Liver (tissue), 9 donors: ENCODE data around the gene CSTA. TPM values are rescaled to one million over a fixed set of nuclear protein-coding genes. Genes with fewer than 3 reads are reported as not detected.
A peak's percentile ranks its signal among the peaks of the same experiment; 100 is the strongest.

Source experiments
- DNase-seq: peaks from one replicate; pipeline ENCODE4 v3.0.0-alpha.2; 2017; ENCODE audit warnings: low spot score
- H3K27ac ChIP-seq, 2 donors: one replicate each; pipeline ENCODE4 v1.7.0; 2013; ENCODE audit warnings: inconsistent platforms in 2 of 2, low read length in 2 of 2, control low read depth in 1 of 2, low read depth in 1 of 2, mild to moderate bottlenecking in 1 of 2
- H3K27me3 ChIP-seq, 4 donors: one replicate each; pipeline versions ENCODE4 v1.6.1 to v1.7.0; 2013; ENCODE audit warnings: low read length in 3 of 4, inconsistent platforms in 1 of 4, mild to moderate bottlenecking in 1 of 4, moderate library complexity in 1 of 4; ENCODE audit not compliant: control insufficient read depth in 4 of 4, insufficient read depth in 4 of 4
- H3K36me3 ChIP-seq, 4 donors: one replicate each; pipeline versions ENCODE4 v1.6.1 to v1.7.0; 2013; ENCODE audit warnings: low read length in 3 of 4, mild to moderate bottlenecking in 3 of 4, low read depth in 1 of 4, moderate library complexity in 1 of 4; ENCODE audit not compliant: control insufficient read depth in 4 of 4, insufficient read depth in 3 of 4
- H3K4me1 ChIP-seq, 4 donors: one replicate each; pipeline versions ENCODE4 v1.6.1 to v1.7.0; 2013; ENCODE audit warnings: low read length in 3 of 4, mild to moderate bottlenecking in 3 of 4, moderate library complexity in 1 of 4; ENCODE audit not compliant: control insufficient read depth in 4 of 4, insufficient read depth in 4 of 4
- H3K4me3 ChIP-seq, 3 donors: one replicate each; pipeline versions ENCODE4 v1.6.1 to v1.7.0; 2013; ENCODE audit warnings: low read length in 3 of 3, control low read depth in 1 of 3, low read depth in 1 of 3, mild to moderate bottlenecking in 1 of 3
- H3K9ac ChIP-seq, 2 donors: one replicate each; pipeline ENCODE4 v1.7.0; 2013; ENCODE audit warnings: low read length in 2 of 2, mild to moderate bottlenecking in 2 of 2, moderate library complexity in 2 of 2, control low read depth in 1 of 2, low read depth in 1 of 2
- H3K9me3 ChIP-seq, 4 donors: one replicate each; pipeline versions ENCODE4 v1.6.1 to v1.7.0; 2013; ENCODE audit warnings: low read length in 3 of 4; ENCODE audit not compliant: control insufficient read depth in 4 of 4
- EGR1 ChIP-seq, 2 donors: IDR thresholded peaks; 2 replicates each; pipeline ENCODE4 v1.6.1; 2016 to 2018; ENCODE audit warnings: antibody characterized with exemption in 2 of 2, low read depth in 2 of 2
- FOXA1 ChIP-seq: IDR thresholded peaks from 2 replicates; pipeline ENCODE4 v1.6.1; 2016; ENCODE audit warnings: antibody characterized with exemption
- FOXA2 ChIP-seq: IDR thresholded peaks from 2 replicates; pipeline ENCODE4 v1.6.1; 2016; ENCODE audit warnings: antibody characterized with exemption
- GABPA ChIP-seq, 2 donors: IDR thresholded peaks in 1 of 2; conservative IDR thresholded peaks in 1 of 2; 2 replicates each; pipeline ENCODE4 v1.6.1; 2016; ENCODE audit warnings: antibody characterized with exemption in 2 of 2, mild to moderate bottlenecking in 1 of 2, moderate library complexity in 1 of 2
- HNF4A ChIP-seq, 2 donors: conservative IDR thresholded peaks; 2 replicates each; pipeline ENCODE4 v1.6.1; 2016; ENCODE audit warnings: antibody characterized with exemption in 2 of 2, mild to moderate bottlenecking in 2 of 2
- HNF4G ChIP-seq: IDR thresholded peaks from 2 replicates; pipeline ENCODE4 v1.6.1; 2016; ENCODE audit warnings: antibody characterized with exemption
- JUND ChIP-seq, 2 donors: IDR thresholded peaks; 2 replicates each; pipeline ENCODE4 v1.6.1; 2016; ENCODE audit warnings: antibody characterized with exemption in 2 of 2
- NR2F2 ChIP-seq: IDR thresholded peaks from 2 replicates; pipeline ENCODE4 v1.6.1; 2016; ENCODE audit warnings: antibody characterized with exemption
- RAD21 ChIP-seq, 2 donors: IDR thresholded peaks; 2 replicates each; pipeline ENCODE4 v1.6.1; 2016; ENCODE audit warnings: antibody characterized with exemption in 2 of 2, mild to moderate bottlenecking in 2 of 2
- RXRA ChIP-seq, 2 donors: IDR thresholded peaks; 2 replicates each; pipeline ENCODE4 v1.6.1; 2017 to 2018; ENCODE audit warnings: antibody characterized with exemption in 2 of 2, mild to moderate bottlenecking in 1 of 2
- SP1 ChIP-seq: IDR thresholded peaks from 2 replicates; pipeline ENCODE4 v1.6.1; 2018; ENCODE audit warnings: antibody characterized with exemption, mild to moderate bottlenecking
- TAF1 ChIP-seq: conservative IDR thresholded peaks from 2 replicates; pipeline ENCODE4 v1.6.1; 2016; ENCODE audit warnings: antibody characterized with exemption, mild to moderate bottlenecking
- YY1 ChIP-seq: IDR thresholded peaks from 2 replicates; pipeline ENCODE4 v1.6.1; 2016; ENCODE audit warnings: antibody characterized with exemption, mild to moderate bottlenecking
- ZBTB33 ChIP-seq: IDR thresholded peaks from 2 replicates; pipeline ENCODE4 v1.6.1; 2016; ENCODE audit warnings: antibody characterized with exemption
- WGBS: extraction: QIAGEN DNeasy Blood & Tissue Kit; methylation state at CpG from one replicate; pipeline ENCODE4 v1.1.7; 2013; 5-methylcytosine and 5-hydroxymethylcytosine counted together
- polyA plus RNA-seq, 2 donors: library from polyadenylated mRNA; stranded (reverse) in 1 of 2; unstranded in 1 of 2; fragments of 200-250 nt in 1 of 2; fragments of >200 nt in 1 of 2; fragmentation: Nextera tagmentation in 1 of 2; extraction: Ambion mirVana in 1 of 2; gene quantifications; one replicate each; pipeline versions ENCODE4 v1.2.1 to v1.2.3, GENCODE V29; 2013 to 2015
- total RNA-seq, 2 donors: library from RNA; depleted of rRNA; stranded (reverse); fragments of >200 nt; gene quantifications; one replicate each; pipeline ENCODE4 v1.2.3, GENCODE V29; 2014
- TF ChIP-seq, protein P1 (sequence below): IDR thresholded peaks from 2 replicates; pipeline ENCODE4 v1.6.1; 2016; ENCODE audit warnings: antibody characterized with exemption
- TF ChIP-seq, protein P2 (sequence below): IDR thresholded peaks from 2 replicates; pipeline ENCODE4 v1.6.1; 2016; ENCODE audit warnings: antibody characterized with exemption, mild to moderate bottlenecking
- TF ChIP-seq, protein P3 (sequence below): IDR thresholded peaks from 2 replicates; pipeline ENCODE4 v1.6.1; 2016; ENCODE audit warnings: antibody characterized with exemption
- TF ChIP-seq, protein P4 (sequence below): fragments of 150-350 bp; IDR thresholded peaks from 2 replicates; pipeline ENCODE4 v1.5.1; 2017; ENCODE audit warnings: improper control_type of control experiment, low read depth, low read length; ENCODE audit not compliant: missing input control
- donor health status: healthy.
- donor health status: healthy.
- donor health status: healthy.
- donor health status: healthy.
- donor health status: healthy.

Gene CSTA
- total and polyA plus RNA-seq, 4 donors, result 1.5 to 6.6 (median 4.0) TPM

GRCh38 chr3:122364490-122364889 is 39.4 kb downstream of the CSTA start:
- Histone ChIP-seq H3K4me1 (peaks cover 5 to 31% (median 11%) of the 10 kb centered on the region in 4 donors), H3K27ac (peak overlapping the region in 1 of 2 donors; percentile 54), H3K27me3 (no peaks in the 10 kb centered on the region), H3K9ac (no peak overlapping the region), H3K4me3 (no peak overlapping the region), H3K36me3 (peaks cover 2 to 11% (median 4%) of the 10 kb centered on the region in 4 donors), H3K9me3 (no peaks in the 10 kb centered on the region)
- TF ChIP-seq ZBTB33 (no peak), GABPA (IDR thresholded peaks at IDR 0.05 in 1 of 2, conservative IDR thresholded peaks at IDR 0.05 in 1 of 2) (no peak), RXRA (IDR thresholded peaks at IDR 0.05) (no peak), HNF4G (no peak), FOXA2 (no peak), TAF1 (no peak), HNF4A (conservative IDR thresholded peaks at IDR 0.05) (no peak), JUND (IDR thresholded peaks at IDR 0.05) (no peak), SP1 (no peak), FOXA1 (no peak)
- TF ChIP-seq, protein P1, sequence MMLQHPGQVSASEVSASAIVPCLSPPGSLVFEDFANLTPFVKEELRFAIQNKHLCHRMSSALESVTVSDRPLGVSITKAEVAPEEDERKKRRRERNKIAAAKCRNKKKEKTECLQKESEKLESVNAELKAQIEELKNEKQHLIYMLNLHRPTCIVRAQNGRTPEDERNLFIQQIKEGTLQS, result no peak
- TF ChIP-seq, protein P2, sequence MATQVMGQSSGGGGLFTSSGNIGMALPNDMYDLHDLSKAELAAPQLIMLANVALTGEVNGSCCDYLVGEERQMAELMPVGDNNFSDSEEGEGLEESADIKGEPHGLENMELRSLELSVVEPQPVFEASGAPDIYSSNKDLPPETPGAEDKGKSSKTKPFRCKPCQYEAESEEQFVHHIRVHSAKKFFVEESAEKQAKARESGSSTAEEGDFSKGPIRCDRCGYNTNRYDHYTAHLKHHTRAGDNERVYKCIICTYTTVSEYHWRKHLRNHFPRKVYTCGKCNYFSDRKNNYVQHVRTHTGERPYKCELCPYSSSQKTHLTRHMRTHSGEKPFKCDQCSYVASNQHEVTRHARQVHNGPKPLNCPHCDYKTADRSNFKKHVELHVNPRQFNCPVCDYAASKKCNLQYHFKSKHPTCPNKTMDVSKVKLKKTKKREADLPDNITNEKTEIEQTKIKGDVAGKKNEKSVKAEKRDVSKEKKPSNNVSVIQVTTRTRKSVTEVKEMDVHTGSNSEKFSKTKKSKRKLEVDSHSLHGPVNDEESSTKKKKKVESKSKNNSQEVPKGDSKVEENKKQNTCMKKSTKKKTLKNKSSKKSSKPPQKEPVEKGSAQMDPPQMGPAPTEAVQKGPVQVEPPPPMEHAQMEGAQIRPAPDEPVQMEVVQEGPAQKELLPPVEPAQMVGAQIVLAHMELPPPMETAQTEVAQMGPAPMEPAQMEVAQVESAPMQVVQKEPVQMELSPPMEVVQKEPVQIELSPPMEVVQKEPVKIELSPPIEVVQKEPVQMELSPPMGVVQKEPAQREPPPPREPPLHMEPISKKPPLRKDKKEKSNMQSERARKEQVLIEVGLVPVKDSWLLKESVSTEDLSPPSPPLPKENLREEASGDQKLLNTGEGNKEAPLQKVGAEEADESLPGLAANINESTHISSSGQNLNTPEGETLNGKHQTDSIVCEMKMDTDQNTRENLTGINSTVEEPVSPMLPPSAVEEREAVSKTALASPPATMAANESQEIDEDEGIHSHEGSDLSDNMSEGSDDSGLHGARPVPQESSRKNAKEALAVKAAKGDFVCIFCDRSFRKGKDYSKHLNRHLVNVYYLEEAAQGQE, result no peak
- TF ChIP-seq, protein P3, sequence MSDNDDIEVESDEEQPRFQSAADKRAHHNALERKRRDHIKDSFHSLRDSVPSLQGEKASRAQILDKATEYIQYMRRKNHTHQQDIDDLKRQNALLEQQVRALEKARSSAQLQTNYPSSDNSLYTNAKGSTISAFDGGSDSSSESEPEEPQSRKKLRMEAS, result no peak
- WGBS, result 89% methylated on average over 2 of the region's 2 CpGs
- DNase-seq, result no peak

DNA sequence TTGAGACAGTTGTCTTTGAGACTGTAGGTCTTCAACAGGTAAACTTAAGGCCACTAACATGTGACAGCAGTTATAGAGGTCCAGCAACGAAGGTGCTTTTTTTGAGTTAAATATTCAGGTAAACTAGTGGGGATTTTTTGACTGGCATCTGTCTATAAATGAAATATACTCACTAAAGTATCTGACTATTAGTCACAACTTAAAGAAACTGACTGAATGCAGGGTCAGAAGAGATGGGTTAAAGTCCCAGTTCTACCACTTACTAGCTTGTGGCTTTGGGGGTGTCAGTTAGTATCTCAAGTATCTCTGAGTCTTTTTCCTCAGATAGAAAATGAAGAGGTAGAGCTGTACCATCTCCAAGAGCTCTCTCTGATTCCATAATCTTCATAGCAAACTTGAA is 40.0 kb downstream of the CSTA start:
- Histone ChIP-seq H3K9me3 (no peaks in the 10 kb centered on the region), H3K9ac (no peak overlapping the region), H3K4me1 (peaks cover 5 to 31% (median 11%) of the 10 kb centered on the region in 4 donors), H3K4me3 (no peak overlapping the region), H3K27me3 (no peaks in the 10 kb centered on the region), H3K36me3 (peaks cover 2 to 11% (median 5%) of the 10 kb centered on the region in 4 donors), H3K27ac (peak overlapping the region; percentile 22 to 54)
- no peak for DNase-seq
- 83% methylated on average over 1 of the region's 1 CpG for WGBS
- TF ChIP-seq ZBTB33, result no peak
- TF ChIP-seq, protein P2, result no peak
- TF ChIP-seq SP1, result no peak
- TF ChIP-seq HNF4A (conservative IDR thresholded peaks at IDR 0.05), result no peak
- TF ChIP-seq, protein P4, sequence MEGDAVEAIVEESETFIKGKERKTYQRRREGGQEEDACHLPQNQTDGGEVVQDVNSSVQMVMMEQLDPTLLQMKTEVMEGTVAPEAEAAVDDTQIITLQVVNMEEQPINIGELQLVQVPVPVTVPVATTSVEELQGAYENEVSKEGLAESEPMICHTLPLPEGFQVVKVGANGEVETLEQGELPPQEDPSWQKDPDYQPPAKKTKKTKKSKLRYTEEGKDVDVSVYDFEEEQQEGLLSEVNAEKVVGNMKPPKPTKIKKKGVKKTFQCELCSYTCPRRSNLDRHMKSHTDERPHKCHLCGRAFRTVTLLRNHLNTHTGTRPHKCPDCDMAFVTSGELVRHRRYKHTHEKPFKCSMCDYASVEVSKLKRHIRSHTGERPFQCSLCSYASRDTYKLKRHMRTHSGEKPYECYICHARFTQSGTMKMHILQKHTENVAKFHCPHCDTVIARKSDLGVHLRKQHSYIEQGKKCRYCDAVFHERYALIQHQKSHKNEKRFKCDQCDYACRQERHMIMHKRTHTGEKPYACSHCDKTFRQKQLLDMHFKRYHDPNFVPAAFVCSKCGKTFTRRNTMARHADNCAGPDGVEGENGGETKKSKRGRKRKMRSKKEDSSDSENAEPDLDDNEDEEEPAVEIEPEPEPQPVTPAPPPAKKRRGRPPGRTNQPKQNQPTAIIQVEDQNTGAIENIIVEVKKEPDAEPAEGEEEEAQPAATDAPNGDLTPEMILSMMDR, result no peak
- TF ChIP-seq, protein P1, result no peak
- no peak for TF ChIP-seq JUND (IDR thresholded peaks at IDR 0.05)
- TF ChIP-seq RXRA (IDR thresholded peaks at IDR 0.05), result no peak
- TF ChIP-seq TAF1, result no peak
- TF ChIP-seq EGR1 (IDR thresholded peaks at IDR 0.05; ENCODE audit: low read depth in 2 of 2), result no peak
- TF ChIP-seq NR2F2, result no peak
- TF ChIP-seq RAD21 (IDR thresholded peaks at IDR 0.05), result no peak
- no peak for TF ChIP-seq YY1
- TF ChIP-seq FOXA1, result no peak
- no peak for TF ChIP-seq FOXA2
